ENCODE measurements around the gene VWA3A. TPM values are rescaled to one million over a fixed set of nuclear protein-coding genes. Genes with fewer than 3 reads are reported as not detected.

The VWA3A gene
- total and polyA plus RNA-seq, 2 donors (not counting 3 experiments of a cell fraction or from before 2014, with no cell fraction given) = 0.12 to 0.84 TPM

GRCh38 chr16:22055881-22056280 is 36.5 kb upstream of the VWA3A start:
- DNase-seq (ENCODE audit: low read depth, low spot score) = no peak
- FAIRE-seq = no peak
- Histone ChIP-seq H3K4me1 (ENCODE audit: control insufficient read depth, extremely low read depth, insufficient read depth, low read length) (peaks cover 7% of the 10 kb centered on the region), H3K9me3 (replicated peaks; ENCODE audit: control insufficient read depth, insufficient read depth, low read length) (no peaks in the 10 kb centered on the region), H3K4me2 (ENCODE audit: insufficient read depth, low read length) (no peak overlapping the region), H3K9me1 (replicated peaks; ENCODE audit: control insufficient read depth, extremely low read depth, insufficient read depth, low read length) (no peaks in the 10 kb centered on the region), H3K27me3 (ENCODE audit: control insufficient read depth in 2 of 2, insufficient read depth in 2 of 2, low read length in 2 of 2) (no peaks in the 10 kb centered on the region), H3K36me3 (ENCODE audit: control insufficient read depth in 2 of 2, extremely low read depth in 1 of 2, insufficient read depth in 2 of 2, low read length in 2 of 2) (peaks cover 0 to 2% of the 10 kb centered on the region in 2 experiments), H3K27ac (ENCODE audit: insufficient read depth, low read depth, low read length) (no peak overlapping the region), H3K9ac (replicated peaks; ENCODE audit: extremely low read depth, insufficient read depth, low read length) (no peak overlapping the region), H4K20me1 (replicated peaks; ENCODE audit: control insufficient read depth, extremely low read depth, insufficient read depth, low read length) (no peaks in the 10 kb centered on the region), H3K4me3 (replicated peaks in 1 of 3; ENCODE audit: insufficient read depth in 1 of 3, low read depth in 1 of 3, low read length in 3 of 3) (no peak overlapping the region), H2AFZ (ENCODE audit: low read depth, low read length) (no peak overlapping the region), H3K79me2 (ENCODE audit: control insufficient read depth, insufficient read depth, low read length) (peaks cover 79% of the 10 kb centered on the region)
- ChIA-PET CTCF (interaction anchor here (0.8 to 2.9 kb wide), 6 partner anchors 9 to 133 kb away, joined by 3 to 24 read pairs (median 4); partner anchors contain the start of gene MOSMO), POLR2A (no interaction called here)
- BruUV-seq (replicated peaks) = no TSS peak
- intact Hi-C loops (cut with micrococcal nuclease) (loop anchor here (2.0 kb wide), 1 partner anchor 13 kb away; no protein-coding TSS in a partner anchor), dilution Hi-C loops (cut with MboI; ENCODE audit: extremely low pct_ligation_motif_present, low sequenced_read_pairs) (no loop called here)
- no peak for TF ChIP-seq MAX (IDR thresholded peaks at IDR 0.05; ENCODE audit: insufficient read depth, insufficient read length)
- TF ChIP-seq CTCF (IDR thresholded peaks at IDR 0.05; ENCODE audit: extremely low read depth in 1 of 2, insufficient read depth in 1 of 2, low read depth in 1 of 2, low read length in 2 of 2) = peak in 1 of 2 donors; percentile 8
- no peak for TF ChIP-seq POLR2AphosphoS5 (IDR thresholded peaks at IDR 0.05; ENCODE audit: insufficient read depth, low read depth, low read length)
- no peak for TF ChIP-seq FOS (IDR thresholded peaks at IDR 0.05; ENCODE audit: borderline replicate concordance, insufficient read depth, low read length)

All from endothelial cell of umbilical vein (primary cell).